GM10266 (cell line): Measurements from ENCODE around the gene TTC16.

Experiments
- DNase-seq: peaks from one replicate; pipeline ENCODE4 v3.0.0; 2012; ENCODE audit errors: extremely low spot score
- TF ChIP-seq, protein P1 (sequence below): IDR thresholded peaks from 2 replicates; pipeline ENCODE4 v1.5.1; 2012; ENCODE audit warnings: mild to moderate bottlenecking, low read depth; ENCODE audit not compliant: control insufficient read depth, insufficient read depth; ENCODE audit errors: missing control alignments

The TTC16 gene

DNA sequence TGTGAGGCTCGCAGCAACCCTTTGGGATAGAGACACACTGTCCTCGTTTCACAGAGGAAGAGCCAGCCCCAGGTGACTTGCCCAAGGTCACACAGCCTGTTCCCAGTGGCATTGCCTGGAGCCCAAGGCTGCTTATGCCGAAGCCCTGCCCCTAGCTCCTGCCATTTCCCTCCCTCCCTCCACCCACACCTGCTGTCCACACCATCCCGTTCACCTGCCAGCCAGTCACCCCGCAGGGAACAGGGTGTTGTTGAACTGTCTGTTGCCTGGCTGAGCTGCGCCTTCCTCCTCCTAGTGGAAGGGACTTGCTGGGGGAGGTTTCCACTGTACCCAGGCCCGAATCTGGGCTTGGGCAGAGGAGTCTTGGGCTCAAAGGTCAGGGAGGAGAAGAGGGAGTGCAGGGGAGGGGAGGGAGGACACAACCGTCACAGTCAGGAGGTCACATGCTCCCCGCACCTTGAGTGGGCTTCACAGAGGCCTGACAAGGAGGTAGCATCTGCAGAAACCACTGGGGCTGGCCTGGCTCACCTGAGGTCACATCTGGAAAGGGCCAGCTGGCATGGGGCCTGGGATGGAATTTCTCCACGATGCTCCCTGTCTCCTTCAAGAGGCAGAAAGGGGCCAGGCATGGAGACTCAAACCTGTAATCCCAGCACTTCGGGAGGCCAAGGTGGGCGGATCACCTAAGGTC, 6.3 kb downstream of the TTC16 start:
- TF ChIP-seq, protein P1, sequence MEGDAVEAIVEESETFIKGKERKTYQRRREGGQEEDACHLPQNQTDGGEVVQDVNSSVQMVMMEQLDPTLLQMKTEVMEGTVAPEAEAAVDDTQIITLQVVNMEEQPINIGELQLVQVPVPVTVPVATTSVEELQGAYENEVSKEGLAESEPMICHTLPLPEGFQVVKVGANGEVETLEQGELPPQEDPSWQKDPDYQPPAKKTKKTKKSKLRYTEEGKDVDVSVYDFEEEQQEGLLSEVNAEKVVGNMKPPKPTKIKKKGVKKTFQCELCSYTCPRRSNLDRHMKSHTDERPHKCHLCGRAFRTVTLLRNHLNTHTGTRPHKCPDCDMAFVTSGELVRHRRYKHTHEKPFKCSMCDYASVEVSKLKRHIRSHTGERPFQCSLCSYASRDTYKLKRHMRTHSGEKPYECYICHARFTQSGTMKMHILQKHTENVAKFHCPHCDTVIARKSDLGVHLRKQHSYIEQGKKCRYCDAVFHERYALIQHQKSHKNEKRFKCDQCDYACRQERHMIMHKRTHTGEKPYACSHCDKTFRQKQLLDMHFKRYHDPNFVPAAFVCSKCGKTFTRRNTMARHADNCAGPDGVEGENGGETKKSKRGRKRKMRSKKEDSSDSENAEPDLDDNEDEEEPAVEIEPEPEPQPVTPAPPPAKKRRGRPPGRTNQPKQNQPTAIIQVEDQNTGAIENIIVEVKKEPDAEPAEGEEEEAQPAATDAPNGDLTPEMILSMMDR, result no peak

DNA sequence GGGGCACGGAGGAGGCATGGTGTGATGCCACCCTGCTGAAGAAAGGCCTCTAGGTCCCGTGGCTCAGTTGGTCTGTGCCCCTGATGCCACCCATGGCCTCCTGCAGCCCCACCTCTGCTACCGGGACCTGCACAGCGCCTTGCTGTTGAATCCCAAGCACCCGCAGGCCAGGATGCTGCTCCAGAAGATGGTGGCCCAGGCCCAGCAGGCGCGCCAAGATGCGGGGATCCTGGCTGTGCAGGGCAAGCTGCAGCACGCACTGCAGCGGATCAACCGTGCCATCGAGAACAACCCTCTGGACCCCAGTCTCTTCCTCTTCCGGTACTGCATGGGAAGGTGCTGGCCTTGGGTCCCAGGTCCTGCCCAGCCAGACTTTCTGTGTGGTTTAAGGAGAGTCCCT, 7.1 kb downstream of the TTC16 start:
- DNase-seq, result no peak
- TF ChIP-seq, protein P1, result no peak

More for the DNA sequence above, 6.3 kb downstream of the TTC16 start:
- no peak for DNase-seq

DNA sequence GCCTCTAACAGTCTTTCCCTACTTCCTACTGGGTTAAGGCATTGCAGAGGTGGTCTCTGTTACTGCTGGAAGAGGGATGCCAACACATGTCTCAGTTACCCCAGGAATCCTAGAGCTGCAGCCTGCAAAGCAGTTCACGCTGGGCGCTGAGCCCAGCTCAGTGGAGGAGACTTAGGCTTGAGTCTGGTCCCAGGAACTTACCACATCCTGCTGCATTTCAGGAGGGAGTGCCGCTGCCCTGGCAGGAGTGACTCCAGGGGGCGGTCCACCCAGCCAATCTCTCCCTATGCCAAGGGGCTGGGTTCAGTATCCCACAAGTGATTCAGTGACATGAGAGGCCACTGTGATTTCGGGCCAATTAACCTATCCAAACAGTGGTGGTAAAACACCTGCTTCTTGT, 7.6 kb downstream of the TTC16 start:
- DNase-seq, result no peak
- TF ChIP-seq, protein P1, result no peak

- TF ChIP-seq, protein P1, result no peak
These were observed 8.1 kb downstream of the TTC16 start for GRCh38 chr9:127724012-127724411.

GRCh38 chr9:127726871-127727270, 11.0 kb downstream of the TTC16 start:
- DNase-seq, result no peak
- TF ChIP-seq, protein P1, result no peak

More at GRCh38 chr9:127724012-127724411, 8.1 kb downstream of the TTC16 start:
- DNase-seq, result no peak

DNA sequence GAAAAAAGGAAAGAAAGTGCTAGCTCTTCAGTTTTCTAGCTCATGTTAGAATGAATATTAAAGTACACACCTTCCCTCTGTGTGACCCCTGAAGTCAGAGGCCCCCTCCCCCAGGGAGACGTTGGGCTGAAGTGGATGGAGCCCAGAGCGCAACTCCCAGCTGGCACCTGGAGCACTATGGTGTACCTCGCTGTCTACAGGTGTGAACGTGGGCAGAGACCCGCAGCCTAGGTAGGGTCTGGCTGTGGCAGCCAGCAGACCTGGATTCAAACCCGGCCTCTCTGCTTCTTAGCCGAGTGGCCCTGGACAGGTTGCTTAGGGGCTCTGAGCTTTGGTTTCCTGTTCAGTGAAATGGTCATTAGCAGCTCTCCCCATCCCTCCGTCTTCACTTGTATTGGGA, 12.9 kb downstream of the TTC16 start:
- no peak for DNase-seq
- TF ChIP-seq, protein P1, result no peak

DNA sequence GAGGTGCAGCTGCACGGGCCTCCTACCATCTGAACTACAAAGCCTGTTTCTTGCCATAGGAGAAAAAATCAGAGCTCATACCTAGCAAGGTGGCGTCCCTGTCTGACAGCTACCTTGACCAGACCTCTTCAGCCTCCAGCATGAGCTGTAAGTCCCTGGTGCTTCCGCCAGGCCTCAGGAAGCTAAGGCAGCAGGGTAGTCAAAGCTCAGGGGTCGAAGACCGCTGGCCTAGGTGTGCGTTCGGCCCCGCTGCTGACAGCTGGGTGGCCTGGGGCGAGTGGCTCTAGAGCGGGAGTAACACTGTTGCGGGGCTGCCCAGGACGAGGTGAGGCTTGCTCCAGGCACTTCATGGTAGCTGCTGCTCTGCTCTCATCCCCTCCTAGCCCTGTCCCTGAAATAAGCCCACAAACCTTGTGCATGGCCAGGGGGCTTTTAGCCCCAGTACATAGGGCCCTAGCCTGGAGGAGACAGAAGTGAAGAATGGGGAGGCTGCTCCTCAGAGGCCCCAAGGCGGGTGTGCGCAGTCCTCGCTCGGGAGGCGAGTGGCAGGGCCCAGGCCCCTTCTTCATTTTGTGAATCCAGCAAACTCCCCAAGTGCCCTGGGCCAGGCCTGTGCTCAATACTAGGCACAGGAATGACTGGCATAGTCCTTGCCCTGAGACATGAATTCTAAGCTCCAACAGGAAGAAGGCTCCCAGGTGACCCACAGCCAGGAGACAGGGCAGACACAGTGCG, 13.8 kb downstream of the TTC16 start:
- DNase-seq, result no peak
- TF ChIP-seq, protein P1, result no peak
